Heart left ventricle (tissue), 16 donors: ENCODE measurements around the gene PANK2. TPM values are rescaled to one million over a fixed set of nuclear protein-coding genes. Genes with fewer than 3 reads are reported as not detected.
"Not testable (repeated sequence)": the region's sequence is repeated elsewhere in the genome, so short reads cannot be mapped to it uniquely, and the experiment has no call there.

Source experiments
- ATAC-seq, 4 donors: fragments of 200-7000 bp; cut with Tn5 transposase; one replicate each; pipeline ENCODE4 v1.9.1; 2020 to 2022; ENCODE audit warnings: moderate library complexity in 4 of 4, mild to moderate bottlenecking in 3 of 4, moderate number of reproducible peaks in 1 of 4
- DNase-seq, 5 donors: peaks; one replicate each; pipeline ENCODE4 v3.0.0-alpha.2; 2020
- H3K27ac ChIP-seq, 12 donors: fragments of 200-600 bp; sonication (generic) in 4 of 12; one replicate each; pipeline versions ENCODE4 v1.5.0 to v1.8.0; 2016 to 2022; ENCODE audit warnings: mild to moderate bottlenecking in 2 of 12
- H3K27me3 ChIP-seq, 9 donors: fragments of 200-600 bp; sonication (generic) in 2 of 9; one replicate each; pipeline versions ENCODE4 v1.5.1 to v1.8.0; 2016 to 2022; ENCODE audit warnings: mild to moderate bottlenecking in 3 of 9
- H3K36me3 ChIP-seq, 9 donors: fragments of 200-600 bp; sonication (generic) in 2 of 9; one replicate each; pipeline versions ENCODE4 v1.5.0 to v1.8.0; 2018 to 2022; ENCODE audit warnings: mild to moderate bottlenecking in 2 of 9
- H3K4me1 ChIP-seq, 12 donors: fragments of 200-600 bp; sonication (generic) in 4 of 12; one replicate each; pipeline versions ENCODE4 v1.5.0 to v1.8.0; 2016 to 2022; ENCODE audit warnings: mild to moderate bottlenecking in 3 of 12
- H3K4me3 ChIP-seq, 12 donors: fragments of 200-600 bp; sonication (generic) in 4 of 12; one replicate each; pipeline versions ENCODE4 v1.5.0 to v1.8.0; 2017 to 2022; ENCODE audit warnings: mild to moderate bottlenecking in 9 of 12, moderate library complexity in 4 of 12
- H3K9me3 ChIP-seq, 12 donors: fragments of 200-600 bp; sonication (generic) in 4 of 12; one replicate each; pipeline versions ENCODE4 v1.5.0 to v1.8.0; 2016 to 2022; ENCODE audit warnings: mild to moderate bottlenecking in 1 of 12
- POLR2A ChIP-seq, 2 donors: fragments of 450-650 bp; IDR thresholded peaks; one replicate each; pipeline ENCODE4 v1.6.1; 2017; ENCODE audit warnings: antibody characterized with exemption in 2 of 2, mild to moderate bottlenecking in 2 of 2, moderate library complexity in 2 of 2
- WGBS, 4 donors: extraction: QIAGEN DNeasy Blood & Tissue Kit in 2 of 4; methylation state at CpG; one replicate each; pipeline versions ENCODE4 v1.1.5 to v1.1.7; 2013 to 2018; 5-methylcytosine and 5-hydroxymethylcytosine counted together
- intact Hi-C, 10 donors: fragments of 100-400 bp; cut with DNase I; formaldehyde crosslinking; loops; one replicate each; pipeline versions ENCODE4 v1.11.1 to v1.14.2; 2022
- long read RNA-seq, 3 donors: library from polyadenylated mRNA; unstranded; transcript quantifications; one replicate each; pipeline ENCODE4 v2.0.0, GENCODE V29; 2020 to 2021
- polyA plus RNA-seq, 2 donors: library from polyadenylated mRNA; stranded (reverse); fragments of 200-250 nt; gene quantifications; one replicate each; pipeline ENCODE4 v1.2.3, GENCODE V29; 2013
- total RNA-seq, 9 donors: library from RNA; depleted of rRNA in 2 of 9; stranded (reverse); fragments of >200 nt in 2 of 9; fragmentation: NEBNext Ultra II Directional in 3 of 9; extraction: Animal tissue kit (Norgen Biotek cat#: 25700) in 3 of 9; gene quantifications; one replicate each; pipeline versions ENCODE4 v1.1.0 to v1.2.4, GENCODE V29; 2016 to 2023
- TF ChIP-seq, protein P1 (sequence below), 12 donors: fragments of 200-600 bp; sonication (generic) in 4 of 12; IDR thresholded peaks; one replicate each; pipeline versions ENCODE4 v1.5.0 to v1.8.0; 2018 to 2022; ENCODE audit warnings: antibody characterized with exemption in 12 of 12, mild to moderate bottlenecking in 5 of 12
- donor health status: ischemic (EF 13 %, LVEDD 7.1; RV severe dilation, severe dysfunction).
- donor health status: healthy with polysubstance abuse.
- donor health status: DM: no; HTN: yes; CAD: no.
- donor health status: DM: no; HTN: no; CAD: no.
- donor health status: ischemic (EF 25% LVEDD 6.9; RV normal size, moderate dysfunction).
- donor health status: ischemic (EF 25% LVEDD 5.7; RV mildly dilated, moderate dysfunction).
- donor health status: healthy.
- donor health status: DM: yes; HTN: yes; CAD: no.
- donor health status: ischemic (EF 35%, LVEDD 5.7; RV mildly dilated, moderate dysfunction).
- donor health status: nonischemic (EF 11% LVEDD 7.7; RV severe dilation, severe dysfunction).
- donor health status: DM: yes; HTN: yes; CAD: no.
- donor health status: PGD.
- donor health status: ischemic (EF 29% LVEDD 5.4; RV normal size, mild dysfunction).
- donor health status: nonischemic (EF 23%, LVEDD 6.1; RV moderate dilation, normal function).

The PANK2 gene
- total RNA-seq, result 10 to 100 TPM; 15.9 to 28.9 (median 18.1) TPM
- polyA plus RNA-seq, result 10 to 100 TPM; 13.9 to 24.2 TPM
- long read RNA-seq, donor 1, transcript PANK2-212 (8 exons, 1,547 nt), result minor isoform, 5 of 28 reads
- long read RNA-seq, donor 1, transcript PANK2-201 (7 exons, 2,280 nt), result major isoform, 17 of 28 reads
- long read RNA-seq, donor 1, partial matches to known transcripts, result 1 of 28 reads
- long read RNA-seq, donor 1, other reads (novel, unspliced or antisense), result 3 of 28 reads
- long read RNA-seq, donor 2, result 0 reads
- long read RNA-seq, donor 3, transcript PANK2-212 (8 exons, 1,547 nt), result major isoform, 12 of 34 reads
- long read RNA-seq, donor 3, transcript PANK2-201 (7 exons, 2,280 nt), result minor isoform, 7 of 34 reads
- long read RNA-seq, donor 3, partial matches to known transcripts, result 2 of 34 reads
- long read RNA-seq, donor 3, other reads (novel, unspliced or antisense), result 10 of 34 reads

DNA sequence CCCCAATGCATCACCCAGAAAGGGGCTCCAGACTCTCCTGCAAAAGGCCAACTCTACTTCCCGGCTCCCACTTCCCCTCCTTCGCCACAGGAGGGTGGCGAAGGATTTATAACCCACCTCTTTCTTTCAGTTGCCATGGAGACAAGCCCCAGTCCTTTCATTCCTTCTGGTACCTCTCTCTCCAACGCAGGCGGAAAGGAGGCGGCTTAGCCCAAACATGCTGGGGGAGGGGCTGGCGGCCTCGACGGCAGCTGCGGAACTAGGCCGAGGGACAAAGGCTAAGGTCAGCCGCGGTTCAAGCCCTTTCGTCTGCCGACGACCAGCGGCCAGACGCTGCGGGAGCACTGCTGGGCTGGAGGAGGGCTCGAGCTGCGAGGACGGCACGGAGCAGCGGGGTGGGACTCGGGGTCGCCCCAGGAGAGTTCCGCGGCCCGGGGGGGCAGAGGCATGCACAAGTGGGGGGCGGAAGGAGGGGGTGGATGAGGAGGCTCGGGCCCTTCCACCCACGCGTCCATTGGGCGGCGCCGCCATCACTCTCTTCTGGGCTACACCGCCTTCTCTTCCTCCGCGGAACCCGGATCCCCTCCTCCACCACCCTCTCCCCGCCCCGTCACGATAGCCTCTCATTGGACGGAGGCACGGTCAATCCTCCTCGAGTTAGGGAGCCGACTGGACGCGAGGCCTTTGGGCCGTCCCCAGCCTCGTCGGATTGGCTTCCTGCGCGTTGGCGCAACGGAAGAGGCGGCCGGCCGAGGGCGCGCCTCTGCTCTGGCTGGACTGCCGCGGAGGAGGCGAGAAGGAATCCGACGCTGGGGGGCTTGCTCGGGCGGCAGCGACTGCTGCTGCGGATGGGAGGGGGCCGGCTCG, at the start of gene PANK2:
TSS of gene PANK2 (plus strand) at position 766 of the 867 bp plus-strand sequence.
- peak; percentile 99 to 100 (median 100) for DNase-seq
- Histone ChIP-seq H3K4me1 (peaks cover 10 to 48% (median 42%) of the 10 kb centered on the region in 12 donors), H3K4me3 (peak within 1 kb of the TSS; percentile 59 to 100 (median 96)), H3K27me3 (no peaks in the 10 kb centered on the region), H3K27ac (peak within 1 kb of the TSS; percentile 88 to 99 (median 96)), H3K36me3 (peaks cover 0 to 15% (median 0%) of the 10 kb centered on the region in 9 donors), H3K9me3 (no peaks in the 10 kb centered on the region)
- intact Hi-C loops, result loop anchor here in 9 of 10 donors (2.0 to 10.0 kb wide), 12 partner anchors 43 to 198 kb away; partner anchors contain the start of gene RNF24 (in 1 of the 9)
- WGBS, 4 donors, result 0 to 1% (median 1%) methylated on average over 18 to 72 of the region's 72 CpGs
- peak; percentile 97 to 99 (median 99) for ATAC-seq
- TF ChIP-seq POLR2A (IDR thresholded peaks at IDR 0.05), result peak; percentile 45 to 94
- TF ChIP-seq, protein P1, sequence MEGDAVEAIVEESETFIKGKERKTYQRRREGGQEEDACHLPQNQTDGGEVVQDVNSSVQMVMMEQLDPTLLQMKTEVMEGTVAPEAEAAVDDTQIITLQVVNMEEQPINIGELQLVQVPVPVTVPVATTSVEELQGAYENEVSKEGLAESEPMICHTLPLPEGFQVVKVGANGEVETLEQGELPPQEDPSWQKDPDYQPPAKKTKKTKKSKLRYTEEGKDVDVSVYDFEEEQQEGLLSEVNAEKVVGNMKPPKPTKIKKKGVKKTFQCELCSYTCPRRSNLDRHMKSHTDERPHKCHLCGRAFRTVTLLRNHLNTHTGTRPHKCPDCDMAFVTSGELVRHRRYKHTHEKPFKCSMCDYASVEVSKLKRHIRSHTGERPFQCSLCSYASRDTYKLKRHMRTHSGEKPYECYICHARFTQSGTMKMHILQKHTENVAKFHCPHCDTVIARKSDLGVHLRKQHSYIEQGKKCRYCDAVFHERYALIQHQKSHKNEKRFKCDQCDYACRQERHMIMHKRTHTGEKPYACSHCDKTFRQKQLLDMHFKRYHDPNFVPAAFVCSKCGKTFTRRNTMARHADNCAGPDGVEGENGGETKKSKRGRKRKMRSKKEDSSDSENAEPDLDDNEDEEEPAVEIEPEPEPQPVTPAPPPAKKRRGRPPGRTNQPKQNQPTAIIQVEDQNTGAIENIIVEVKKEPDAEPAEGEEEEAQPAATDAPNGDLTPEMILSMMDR (IDR thresholded peaks at IDR 0.05), result peak in 11 of 12 donors; percentile 20 to 68 (median 44)

DNA sequence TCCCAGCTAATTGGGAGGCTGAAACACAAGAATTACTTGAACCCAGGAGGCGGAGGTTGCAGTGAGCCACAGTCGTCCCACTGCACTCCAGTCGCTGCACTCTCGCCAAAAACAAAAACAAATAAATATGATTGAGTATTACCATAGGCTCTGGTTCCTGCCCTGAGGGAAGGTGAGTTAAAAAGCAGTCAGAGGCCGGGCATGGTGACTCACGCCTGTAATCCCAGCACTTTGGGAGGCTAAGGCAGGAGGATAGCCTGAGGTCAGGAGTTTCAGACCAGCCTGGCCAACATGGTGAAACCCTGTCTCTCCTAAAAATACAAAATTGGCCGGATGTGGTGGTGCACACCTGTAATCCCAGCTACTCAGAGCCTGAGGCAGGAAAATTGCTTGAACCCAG, 49.0 kb upstream of the PANK2 start:
- 93 to 96% (median 95%) methylated on average over 7 of the region's 7 CpGs for WGBS, 4 donors
- DNase-seq, H3K36me3 ChIP-seq, H3K27me3 ChIP-seq, H3K4me3 ChIP-seq, H3K9me3 ChIP-seq, ATAC-seq, H3K27ac ChIP-seq, intact Hi-C loops: not testable (repeated sequence)
- H3K4me1 ChIP-seq, result peaks cover 0 to 18% (median 2%) of the 10 kb centered on the region in 12 donors

DNA sequence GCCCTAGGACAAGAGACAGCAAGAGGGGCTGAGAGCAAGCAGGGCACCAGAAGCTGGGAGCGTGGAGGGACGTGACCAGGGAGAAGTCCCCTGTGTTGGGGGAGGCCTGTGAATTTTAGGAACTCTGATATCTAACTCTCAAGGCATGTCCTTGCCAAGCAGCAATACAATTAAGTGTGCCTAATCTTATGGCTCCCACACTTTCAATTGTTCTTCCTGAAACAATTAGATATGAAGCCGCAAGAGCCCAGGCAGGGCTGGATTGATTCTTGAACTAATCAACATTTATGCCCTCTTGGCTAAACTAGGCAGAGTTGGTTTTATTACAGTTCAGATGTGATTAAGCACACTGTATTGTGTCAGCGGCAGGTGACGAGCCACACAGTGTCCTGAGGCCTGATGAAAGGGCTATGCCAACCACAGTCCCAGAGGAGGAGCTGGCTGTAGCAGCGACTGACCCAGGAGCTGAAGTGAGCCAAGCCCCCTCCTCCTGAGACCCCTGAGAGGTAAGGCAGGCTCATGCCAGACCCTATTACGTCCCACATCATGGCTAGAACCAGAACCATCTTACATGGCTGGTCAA, 46.7 kb upstream of the PANK2 start:
- DNase-seq (no peak), ATAC-seq (peak in 1 of 4 donors; percentile 8)
- Histone ChIP-seq H3K27me3 (no peaks in the 10 kb centered on the region), H3K9me3 (no peaks in the 10 kb centered on the region), H3K27ac (peak overlapping the region in 4 of 12 donors; percentile 13 to 53 (median 44)), H3K36me3 (no peaks in the 10 kb centered on the region), H3K4me3 (no peak overlapping the region), H3K4me1 (peaks cover 0 to 29% (median 11%) of the 10 kb centered on the region in 12 donors)
- intact Hi-C loops, result loop anchor here in 1 of 10 donors (2.0 kb wide), 1 partner anchor 16 kb away; no protein-coding TSS in a partner anchor
- TF ChIP-seq POLR2A (IDR thresholded peaks at IDR 0.05), result no peak
- TF ChIP-seq, protein P1 (IDR thresholded peaks at IDR 0.05), result no peak
- 50 to 63% (median 58%) methylated on average over 7 of the region's 7 CpGs for WGBS, 4 donors

DNA sequence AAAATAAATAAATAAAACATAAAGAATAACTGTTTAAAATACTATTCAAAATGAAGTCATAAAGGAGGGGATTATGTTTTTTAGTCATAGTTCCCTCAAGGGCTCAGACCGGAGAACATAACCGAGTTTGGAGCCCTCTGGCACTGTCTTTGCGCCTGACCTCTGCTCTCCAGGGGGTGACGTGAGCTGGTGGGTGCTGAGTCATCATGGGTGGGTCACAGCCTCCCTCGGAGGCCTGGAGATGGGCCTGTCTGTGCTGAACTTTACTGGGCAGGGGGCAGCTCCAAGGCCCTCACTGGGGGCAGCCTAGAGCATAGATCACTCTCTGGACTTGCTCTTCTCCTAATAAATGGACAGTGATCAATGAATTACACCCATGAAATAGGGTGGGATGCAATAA, 45.7 kb upstream of the PANK2 start:
- ATAC-seq (no peak), DNase-seq (no peak)
- TF ChIP-seq, protein P1 (IDR thresholded peaks at IDR 0.05), result no peak
- no peak for TF ChIP-seq POLR2A (IDR thresholded peaks at IDR 0.05)
- intact Hi-C loops, result loop anchor here in 1 of 10 donors (2.0 kb wide), 1 partner anchor 17 kb away; no protein-coding TSS in a partner anchor
- peaks cover 0 to 31% (median 18%) of the 10 kb centered on the region in 12 donors for H3K4me1 ChIP-seq
- H3K4me3 ChIP-seq, result no peak overlapping the region
- no peak overlapping the region for H3K27ac ChIP-seq
- H3K9me3 ChIP-seq, result no peaks in the 10 kb centered on the region
- no peaks in the 10 kb centered on the region for H3K27me3 ChIP-seq
- H3K36me3 ChIP-seq, result no peaks in the 10 kb centered on the region
- 67 to 74% (median 71%) methylated on average over 5 of the region's 5 CpGs for WGBS, 4 donors

DNA sequence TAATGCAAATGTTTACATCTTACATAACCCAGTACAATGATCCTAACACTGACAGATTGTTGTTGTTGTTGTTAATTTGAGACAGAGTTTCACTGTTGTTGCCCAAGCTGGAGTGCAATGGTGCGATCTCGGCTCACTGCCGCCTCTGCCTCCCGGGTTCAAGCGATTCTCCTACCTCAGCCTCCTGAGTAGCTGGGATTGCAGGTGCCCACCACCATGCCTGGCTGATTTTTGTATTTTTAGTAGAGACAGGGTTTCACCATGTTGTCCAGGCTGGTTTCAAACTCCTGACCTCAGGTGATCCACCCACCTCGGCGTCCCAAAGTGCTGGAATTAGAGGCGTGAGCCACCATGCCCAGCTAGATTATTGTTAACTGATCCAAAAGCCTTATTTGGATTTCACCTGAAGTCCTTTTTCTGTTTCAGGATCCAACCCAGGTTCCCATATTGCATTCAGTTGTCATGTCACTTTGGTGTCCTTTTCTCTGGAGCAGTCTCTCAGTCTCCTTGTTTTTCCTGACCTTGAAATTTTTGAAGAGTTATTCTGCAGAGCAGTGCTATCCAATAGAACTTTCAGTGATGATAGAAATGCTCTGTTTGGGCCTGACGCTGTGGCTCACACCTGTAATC, 45.1 kb upstream of the PANK2 start:
- H3K9me3 ChIP-seq, H3K36me3 ChIP-seq, DNase-seq, H3K27me3 ChIP-seq, ATAC-seq, H3K27ac ChIP-seq, H3K4me3 ChIP-seq: not testable (repeated sequence)
- peaks cover 0 to 36% (median 19%) of the 10 kb centered on the region in 12 donors for H3K4me1 ChIP-seq
- 94 to 95% (median 95%) methylated on average over 9 of the region's 9 CpGs for whole genome bisulfite sequencing, 4 donors
- intact Hi-C loops, result loop anchor here in 1 of 10 donors (2.0 kb wide), 1 partner anchor 17 kb away; no protein-coding TSS in a partner anchor
